AG04449 (cell line): ENCODE data around the gene APLNR.

Experiments used
- CTCF ChIA-PET: fragments of 350-600 bp; formaldehyde crosslinking; extraction: SDS; loops from one replicate; lab custom pipeline; 2021; ENCODE audit warnings: antibody characterized with exemption; lab: Yijun Ruan, JAX
- POLR2A ChIA-PET: fragments of 400-600, 350-600 bp; formaldehyde crosslinking; extraction: SDS; loops from one replicate; lab custom pipeline; 2020; ENCODE audit warnings: antibody characterized with exemption, inconsistent platforms; lab: Yijun Ruan, JAX
- DNase-seq: peaks from one replicate; pipeline ENCODE4 v3.0.0-alpha.2; 2010; ENCODE audit warnings: low read depth, low spot score
- H3K4me3 ChIP-seq: 2 replicates; pipeline ENCODE4 v1.5.1; 2011; ENCODE audit warnings: low read depth, mild to moderate bottlenecking, control low read depth, low read length
- CTCF ChIP-seq: IDR thresholded peaks from one replicate; pipeline ENCODE4 v1.5.1; 2011; ENCODE audit warnings: mild to moderate bottlenecking, moderate library complexity, low read length, control low read depth, inconsistent platforms; ENCODE audit not compliant: insufficient read depth; ENCODE audit errors: missing control alignments

The APLNR gene

GRCh38 chr11:57269571-57270021 lies 32.5 kb upstream of the APLNR start:
- DNase-seq = no peak
- TF ChIP-seq CTCF = no peak
- H3K4me3 ChIP-seq = no peak overlapping the region
- POLR2A ChIA-PET = no interaction called here
- CTCF ChIA-PET = interaction anchor here (0.9 to 13.5 kb wide), 3 partner anchors 10 to 429 kb away, joined by 3 to 121 read pairs (median 6); no protein-coding TSS in a partner anchor

- no peak for DNase-seq
- TF ChIP-seq CTCF = no peak
- ChIA-PET POLR2A (no interaction called here), CTCF (interaction anchor here (0.9 to 3.5 kb wide), 3 partner anchors 9 to 26 kb away, joined by 3 to 19 read pairs (median 4); no protein-coding TSS in a partner anchor)
- H3K4me3 ChIP-seq = no peak overlapping the region
Measured at GRCh38 chr11:57266157-57266556, 29.1 kb upstream of the APLNR start.

- DNase-seq = no peak
- ChIA-PET CTCF (interaction anchor here (0.8 to 5.5 kb wide), 3 partner anchors 13 to 14 kb away, joined by 3 to 36 read pairs (median 5); no protein-coding TSS in a partner anchor), POLR2A (no interaction called here)
- no peak for TF ChIP-seq CTCF
- H3K4me3 ChIP-seq = no peak overlapping the region
Measured at GRCh38 chr11:57263351-57263750, 26.3 kb upstream of the APLNR start.

GRCh38 chr11:57262157-57262556 lies 25.1 kb upstream of the APLNR start:
- DNase-seq = no peak
- ChIA-PET CTCF (interaction anchor here (1.3 to 5.5 kb wide), 2 partner anchors 13 to 421 kb away, joined by 4 to 36 read pairs; no protein-coding TSS in a partner anchor), POLR2A (no interaction called here)
- no peak overlapping the region for H3K4me3 ChIP-seq
- no peak for TF ChIP-seq CTCF

- no peak for TF ChIP-seq CTCF
- no peak overlapping the region for H3K4me3 ChIP-seq
- ChIA-PET POLR2A (interaction anchor here (0.5 to 1.0 kb wide), 2 partner anchors 43 to 263 kb away, joined by 3 to 5 read pairs; no protein-coding TSS in a partner anchor), CTCF (interaction anchor here (1.3 to 5.5 kb wide), 2 partner anchors 12 to 420 kb away, joined by 4 to 36 read pairs; no protein-coding TSS in a partner anchor)
- DNase-seq = no peak
Measured at GRCh38 chr11:57260937-57261783, 24.1 kb upstream of the APLNR start.

- CTCF ChIA-PET = interaction anchor here (1.2 to 12.2 kb wide), 5 partner anchors 8 to 130 kb away, joined by 3 to 496 read pairs (median 5); no protein-coding TSS in a partner anchor
- DNase-seq = no peak
- POLR2A ChIA-PET = no interaction called here
- no peak overlapping the region for H3K4me3 ChIP-seq
- TF ChIP-seq CTCF = no peak
Measured at GRCh38 chr11:57256119-57256518, 19.1 kb upstream of the APLNR start.
